ENCODE data around the gene GHDC.
"Not testable (repeated sequence)": the region's sequence is repeated elsewhere in the genome, so short reads cannot be mapped to it uniquely, and the experiment has no call there.

GHDC gene

DNA sequence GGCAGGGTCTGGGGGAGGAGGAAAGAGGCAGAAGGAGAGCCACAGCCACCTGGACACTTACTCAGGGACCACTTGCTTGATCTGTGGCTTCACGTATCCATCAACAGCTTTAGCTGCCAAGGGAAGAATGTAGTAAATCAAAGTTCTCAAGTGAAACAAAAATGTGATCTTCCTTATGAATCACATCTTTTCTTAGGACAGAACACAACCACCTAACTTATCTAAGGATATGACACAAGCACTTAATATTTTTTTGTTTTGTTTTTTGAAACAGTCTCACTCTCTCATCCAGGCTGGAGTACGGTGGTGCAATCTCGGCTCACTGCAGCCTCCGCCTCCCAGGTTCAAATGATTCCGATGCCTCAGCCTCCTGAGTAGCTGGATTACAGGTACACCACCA is 8.4 kb upstream of the GHDC start:
- DNase-seq, result no peak

DNA sequence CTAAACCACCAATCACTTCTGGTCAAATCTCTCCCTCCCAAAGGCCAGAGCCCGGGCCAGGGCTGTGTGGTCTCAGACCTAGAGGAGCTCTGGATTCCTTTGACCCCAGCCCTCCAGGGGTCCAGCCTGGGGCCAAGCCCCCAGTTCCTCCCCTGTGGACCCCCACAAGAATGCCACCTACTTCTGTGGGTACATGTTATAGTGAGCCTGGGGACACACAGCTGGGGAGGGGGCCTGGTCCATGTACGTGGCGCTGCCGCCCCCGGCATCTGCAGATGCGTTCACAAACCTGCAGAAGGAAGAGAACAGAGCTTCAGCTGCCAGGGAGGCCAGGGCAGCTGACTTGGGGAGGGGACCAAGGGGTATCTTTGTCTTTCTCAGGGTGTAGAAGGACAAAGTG is 7.9 kb upstream of the GHDC start:
- no peak for DNase-seq

DNA sequence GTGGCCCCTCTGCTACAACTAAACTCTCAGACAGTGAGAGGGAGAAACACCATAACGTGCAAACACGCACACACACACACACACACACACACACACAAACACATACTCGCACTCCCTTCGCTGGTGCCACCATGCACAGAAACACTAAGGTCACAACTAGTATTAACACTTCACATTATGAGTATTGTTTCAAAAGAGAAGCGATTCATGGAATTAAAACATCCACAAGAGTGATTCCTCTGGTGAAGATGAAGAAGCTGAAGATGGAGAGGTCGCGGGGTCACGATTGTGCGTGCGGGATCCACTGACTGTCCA is 7.1 kb upstream of the GHDC start:
- no peak for DNase-seq

DNA sequence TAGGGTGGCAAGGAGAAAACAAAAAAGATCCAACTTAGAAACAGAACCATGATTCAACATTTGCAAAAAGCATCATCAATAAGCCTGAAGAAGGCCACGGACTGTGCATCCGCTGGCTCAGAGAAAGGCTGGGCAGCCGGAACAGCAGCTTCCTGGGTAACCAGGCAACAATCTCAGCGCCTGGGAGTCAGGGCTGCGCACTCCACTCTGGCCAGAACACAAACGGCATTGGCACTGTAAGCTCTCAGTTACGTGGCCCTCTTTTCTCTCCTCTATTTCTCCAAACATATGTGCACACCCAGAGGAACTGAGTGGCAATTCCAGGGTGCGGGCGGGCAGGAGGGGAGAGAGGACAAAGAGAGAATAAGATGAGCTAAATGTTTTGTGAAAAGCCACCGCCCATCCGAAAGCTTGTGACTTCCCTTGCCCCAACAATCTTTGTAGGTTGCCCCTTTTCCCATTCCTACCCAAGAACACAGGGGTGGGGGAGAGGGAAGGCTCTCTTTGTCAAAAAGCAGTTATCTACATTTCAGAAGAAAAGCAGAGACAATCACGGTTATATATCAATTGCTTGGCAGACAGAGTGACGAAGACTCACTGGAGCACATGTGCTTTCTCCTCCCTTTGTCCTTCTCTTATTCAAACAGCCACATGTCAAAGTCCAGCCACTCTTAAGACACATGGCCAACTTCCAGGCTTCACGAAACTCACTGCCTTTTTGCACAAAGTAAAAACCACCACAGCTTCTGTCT is 6.6 kb upstream of the GHDC start:
- DNase-seq, result peak in 23 of 56 donors; percentile 2 to 52 (median 20)

DNA sequence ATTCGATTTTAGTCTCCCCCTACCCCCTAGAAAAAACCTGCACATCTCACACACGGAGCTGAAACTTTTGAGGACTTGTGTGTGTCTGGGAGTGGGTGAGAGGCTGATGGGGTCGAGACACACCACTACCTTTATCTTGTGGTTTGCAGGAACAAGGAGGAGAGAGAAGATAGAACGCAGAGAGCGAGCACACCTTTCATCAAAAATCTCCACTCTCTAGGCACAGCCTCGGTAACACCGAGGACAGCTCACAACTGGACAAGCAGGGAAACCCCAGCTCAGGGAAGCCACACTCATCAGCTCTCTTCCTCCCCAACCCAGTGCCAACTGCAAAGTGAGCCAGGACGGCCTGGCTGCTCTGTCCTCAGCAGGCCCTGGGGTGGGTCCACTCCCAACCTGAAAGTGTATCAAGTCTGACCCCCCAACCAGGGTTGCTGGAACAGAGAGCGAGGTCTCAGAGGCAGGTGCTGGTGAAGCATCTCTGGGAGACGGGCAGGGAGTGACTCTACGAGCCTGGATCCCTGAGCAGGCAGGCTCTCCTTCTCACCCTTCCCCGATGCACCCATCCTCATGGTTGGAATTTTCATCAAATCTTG is 5.2 kb upstream of the GHDC start:
- DNase-seq, result no peak

DNA sequence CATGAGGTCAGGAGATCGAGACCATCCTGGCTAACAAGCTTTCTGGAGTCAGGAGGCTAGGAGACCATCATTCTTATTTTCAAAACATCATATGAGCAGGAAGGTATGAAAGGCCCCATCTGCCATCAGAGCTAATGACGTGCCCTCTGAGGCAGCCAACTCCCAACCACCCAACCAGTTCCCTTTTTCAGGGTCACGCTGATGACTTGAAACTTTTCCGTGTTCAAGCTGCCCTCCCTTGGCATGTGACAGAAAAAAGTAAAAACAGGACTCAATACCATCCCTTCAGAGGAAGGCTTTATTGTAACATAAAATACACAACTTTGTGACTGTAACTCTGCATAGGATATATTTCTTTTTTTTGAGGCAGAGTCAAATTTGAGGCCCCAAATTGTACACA is 4.6 kb upstream of the GHDC start:
- no peak for DNase-seq

DNA sequence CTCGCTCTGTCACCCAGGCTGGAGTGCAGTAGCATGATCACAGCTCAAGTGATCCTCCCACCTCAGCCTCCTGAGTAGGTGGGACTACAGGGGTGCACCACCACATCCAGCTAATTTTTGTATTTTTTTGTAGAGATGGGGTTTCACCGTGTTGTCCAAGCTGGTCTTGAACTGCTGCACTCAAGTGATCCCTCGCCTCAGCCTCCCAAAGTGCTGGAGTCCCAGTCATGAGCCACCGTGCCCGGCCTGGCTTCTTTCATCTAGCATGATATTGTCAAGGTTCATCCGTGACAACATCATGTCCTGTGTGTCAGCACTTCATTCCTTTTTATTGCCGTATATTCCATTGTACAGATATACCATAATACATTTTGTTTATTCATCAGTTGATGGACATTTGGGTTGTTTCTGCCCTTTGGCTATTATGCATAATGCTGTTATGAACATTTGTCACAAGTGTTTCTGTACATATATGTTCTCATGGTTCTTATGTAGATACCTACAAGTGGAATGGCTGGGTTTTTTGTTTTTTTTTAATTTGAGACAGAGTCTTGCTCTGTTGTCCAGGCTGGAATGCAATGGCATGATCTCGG is 3.4 kb upstream of the GHDC start:
- DNase-seq, result no peak

DNA sequence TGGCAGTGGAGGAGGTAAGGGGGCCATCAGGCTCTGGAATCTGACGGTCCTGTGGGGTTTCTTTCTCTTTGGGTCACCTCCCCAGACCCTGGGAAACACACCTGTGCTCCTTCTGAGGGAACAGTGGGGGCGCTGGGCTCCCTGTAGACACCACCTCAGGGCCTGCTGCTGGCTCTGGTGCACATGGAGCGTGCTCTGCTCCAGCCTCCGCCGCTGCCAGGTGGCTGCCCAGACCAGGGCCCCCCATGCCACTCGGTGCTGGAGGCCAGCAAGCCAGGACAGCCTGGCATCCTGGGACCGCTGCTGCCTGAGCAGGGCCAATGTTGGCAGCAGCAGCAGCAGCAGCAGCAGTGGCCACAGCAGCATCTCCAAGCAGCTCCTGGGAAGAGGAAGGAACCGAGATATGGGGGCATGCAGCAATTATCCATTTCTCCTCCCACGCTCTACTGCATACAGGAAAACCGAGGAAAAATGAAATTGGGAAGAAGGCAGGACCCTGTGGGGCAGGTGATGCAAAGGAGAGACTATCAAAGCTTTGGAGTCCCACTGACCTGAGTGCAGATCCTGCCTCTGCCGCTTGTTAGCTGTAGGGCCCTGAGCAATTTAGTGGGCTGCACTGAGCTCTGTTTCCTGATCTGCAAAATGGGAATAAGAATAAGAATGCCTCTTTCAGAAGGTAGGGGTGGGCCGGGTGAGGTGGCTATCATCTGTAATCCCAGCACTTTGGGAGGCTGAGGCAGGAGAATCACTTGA is 902 bp downstream of the GHDC start:
- DNase-seq, result no peak

DNA sequence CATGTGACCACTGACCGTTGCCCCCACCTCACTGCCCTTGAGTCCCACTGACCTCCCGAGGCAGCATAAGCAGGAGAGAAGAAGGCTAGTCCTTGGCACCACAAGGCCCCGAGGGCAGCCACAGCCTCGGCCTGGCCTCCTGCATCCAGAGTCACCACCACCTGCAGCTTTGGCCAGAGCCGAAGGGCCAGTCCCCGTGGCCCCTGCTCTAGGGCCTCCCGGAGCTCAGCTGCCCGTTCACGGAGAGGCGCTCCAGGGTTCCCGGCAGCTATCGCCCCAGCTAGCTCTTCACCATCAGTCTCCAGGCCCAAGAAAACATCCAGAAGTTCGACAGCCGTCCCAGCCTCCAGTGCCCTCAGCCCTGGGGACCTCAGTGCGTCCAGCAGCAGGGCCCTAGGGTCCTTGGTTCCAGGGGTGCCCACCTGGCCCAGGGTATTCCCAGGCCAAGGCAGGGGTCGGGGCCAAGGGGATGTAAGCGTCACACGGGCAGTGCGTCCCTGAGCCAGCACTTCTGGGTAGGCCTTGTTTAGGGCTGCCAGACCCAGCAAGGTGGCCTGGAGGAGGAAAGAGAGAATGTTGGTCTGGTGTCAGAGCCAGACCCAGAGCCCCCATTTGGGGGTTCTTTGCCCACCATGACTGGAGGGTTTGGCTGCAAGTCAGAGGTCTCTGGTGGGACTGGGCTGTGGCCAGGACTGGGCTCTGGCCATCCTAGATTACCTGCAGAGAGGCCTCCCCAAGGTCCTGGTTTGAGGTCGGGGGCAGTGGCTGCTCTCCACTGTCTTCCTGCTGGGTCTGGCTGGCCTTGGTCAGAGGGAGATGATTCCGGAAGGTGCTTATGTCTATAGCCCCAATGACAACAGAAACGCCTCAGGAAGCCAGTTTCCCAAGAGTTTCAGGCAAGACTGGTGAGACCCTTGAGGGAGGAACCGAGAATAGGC is 1.8 kb downstream of the GHDC start:
- no peak for DNase-seq

DNA sequence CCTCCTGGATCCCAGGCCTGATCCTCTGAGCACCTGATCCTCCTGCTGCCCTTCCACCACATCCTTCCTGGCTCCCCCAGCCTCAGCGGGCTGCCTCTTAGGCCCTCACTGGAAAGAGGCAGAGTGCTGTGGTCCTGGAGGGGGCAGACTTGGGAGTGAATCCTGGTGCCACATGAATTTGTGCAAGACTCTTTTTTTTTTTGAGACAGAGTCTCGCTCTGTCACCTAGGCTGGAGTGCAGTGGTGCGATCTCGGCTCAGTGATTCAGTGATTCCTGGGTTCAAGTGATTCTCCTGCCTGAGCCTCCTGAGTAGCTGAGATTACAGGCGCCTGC is 3.1 kb downstream of the GHDC start:
- DNase-seq, result no peak

DNA sequence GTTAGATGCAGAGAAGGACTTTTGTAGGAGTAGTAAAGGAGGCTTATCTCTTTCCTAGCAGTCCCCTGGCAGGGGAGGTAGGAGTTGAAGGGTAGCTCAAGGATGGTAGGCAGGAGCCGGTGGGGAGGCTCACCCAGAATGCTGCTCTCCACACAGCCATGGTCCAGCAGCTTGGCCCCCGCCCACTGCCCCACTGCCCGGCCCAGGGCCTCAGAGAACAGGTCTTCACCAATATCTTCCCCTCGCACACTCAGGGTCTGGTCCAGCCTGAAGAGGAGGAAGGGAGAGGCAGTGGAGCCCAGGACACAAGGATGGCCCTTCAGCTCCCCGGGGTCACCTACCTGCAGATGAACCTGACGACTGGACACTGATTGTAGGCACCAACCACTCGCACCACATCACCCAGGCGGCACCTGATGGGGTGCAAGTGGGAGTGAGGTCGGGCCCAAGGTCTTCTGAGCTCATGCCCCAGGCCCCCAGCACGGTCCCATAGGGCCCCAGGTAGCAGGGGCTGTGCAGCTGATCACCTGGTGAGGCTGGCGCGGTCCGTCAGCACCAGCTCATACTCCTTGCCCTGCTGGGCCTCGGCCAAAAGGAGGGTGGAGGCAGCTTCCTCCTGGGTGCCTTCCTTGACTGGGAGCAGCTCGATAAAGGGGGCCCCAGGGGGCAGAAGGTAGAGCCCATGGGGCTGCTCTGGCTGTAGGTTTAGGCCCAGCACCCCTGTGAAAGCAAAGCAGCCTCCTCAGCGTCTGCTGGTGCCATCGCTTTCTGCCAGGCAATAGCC is 3.6 kb downstream of the GHDC start:
- no peak for DNase-seq

DNA sequence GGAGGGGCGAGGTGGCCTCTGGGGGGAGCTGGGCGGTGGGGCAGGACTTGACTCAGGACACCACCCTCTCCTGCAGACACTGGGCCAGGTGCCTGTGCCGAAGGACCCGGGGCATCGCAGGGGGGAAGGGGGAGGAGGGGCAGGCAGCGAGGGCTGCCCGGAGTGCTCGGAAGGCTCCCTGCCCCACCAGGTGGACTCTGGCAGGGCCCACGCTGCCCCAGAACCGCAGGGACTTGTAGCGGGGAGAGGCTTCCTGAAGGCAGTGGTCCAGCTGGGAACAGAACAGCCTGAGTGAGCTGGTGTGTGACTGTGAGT is 4.7 kb downstream of the GHDC start:
- DNase-seq, result no peak

DNA sequence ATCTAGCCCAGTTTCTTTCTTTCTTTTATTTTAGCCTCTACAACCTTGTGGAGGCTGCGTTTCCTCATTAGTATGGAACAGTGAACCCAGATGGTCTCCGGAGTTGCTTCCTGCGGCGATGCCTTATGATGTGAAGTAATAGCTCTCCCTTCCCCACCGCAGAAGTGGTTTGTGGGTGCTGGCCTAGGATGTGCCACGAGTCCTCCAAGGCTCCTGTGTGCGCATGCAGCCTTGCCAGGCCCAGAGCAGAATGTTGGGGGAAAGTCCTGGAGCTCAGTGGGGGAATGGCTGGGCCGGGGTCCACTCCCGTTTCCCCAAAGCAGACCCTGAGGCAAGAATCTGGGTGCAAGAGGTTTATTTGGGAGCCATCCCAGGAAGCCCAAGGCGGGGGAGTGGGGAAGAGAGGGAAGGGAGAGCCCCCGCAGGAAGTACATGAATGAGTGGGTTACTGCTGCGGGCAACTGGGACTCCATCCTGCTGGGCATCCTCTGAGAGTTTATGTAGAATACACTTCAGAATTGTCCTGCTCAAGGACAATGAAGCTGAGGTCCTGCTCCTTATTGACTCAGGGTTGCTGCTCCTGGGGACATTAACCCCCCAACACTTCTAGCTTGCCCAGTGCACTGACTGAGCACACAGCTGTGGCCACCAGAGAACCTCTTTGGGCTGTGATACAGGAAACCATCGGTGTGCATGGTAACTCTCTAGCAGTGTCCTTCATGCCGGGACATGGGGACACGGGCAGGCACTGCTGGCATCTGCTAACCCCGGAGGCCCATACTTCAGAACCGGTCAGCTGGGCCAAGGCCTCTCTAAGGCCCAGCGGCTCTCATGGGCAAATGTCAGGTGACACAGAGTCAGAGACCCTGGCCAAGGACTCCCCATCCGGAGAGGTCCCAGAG is 5.3 kb downstream of the GHDC start:
- no peak for DNase-seq

DNA sequence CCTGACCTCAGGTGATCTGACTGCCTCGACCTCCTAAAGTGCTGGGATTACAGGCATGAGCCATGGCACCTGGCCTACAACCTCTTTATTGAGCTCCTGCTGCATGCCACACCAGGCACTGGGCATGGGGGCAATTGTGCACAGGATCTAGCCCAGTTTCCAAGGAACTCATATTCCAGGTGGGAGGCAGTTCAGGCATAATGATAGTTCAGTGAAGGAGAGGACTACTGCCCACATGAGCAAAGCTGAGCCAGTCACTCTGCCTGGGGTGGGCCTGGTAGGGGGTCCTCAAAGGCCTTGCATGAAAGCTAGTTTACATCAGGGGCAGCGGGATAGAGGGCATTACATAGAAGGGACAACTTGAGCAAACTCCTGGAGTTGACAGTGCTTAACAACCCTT is 6.5 kb downstream of the GHDC start:
- DNase-seq, result no peak

DNA sequence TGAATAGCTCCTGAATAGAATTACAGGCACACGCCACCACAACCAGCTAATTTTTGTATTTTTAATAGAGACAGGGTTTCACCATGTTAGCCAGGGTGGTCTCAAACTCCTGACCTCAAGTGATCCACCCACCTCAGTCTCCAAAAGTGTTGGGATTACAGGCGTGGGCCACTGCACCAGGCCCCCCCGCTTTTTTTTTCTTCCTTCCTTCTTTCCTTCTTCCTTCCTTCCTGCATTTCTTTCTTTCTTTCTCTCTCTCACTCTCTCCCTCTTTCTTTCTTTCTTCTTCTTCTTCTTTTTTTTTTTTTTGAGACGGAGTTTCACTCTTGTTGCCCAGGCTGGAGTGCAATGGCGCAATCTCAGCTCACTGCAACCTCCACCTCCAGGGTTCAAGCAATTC is 8.1 kb downstream of the GHDC start:
- DNase-seq, result not testable (repeated sequence)

DNA sequence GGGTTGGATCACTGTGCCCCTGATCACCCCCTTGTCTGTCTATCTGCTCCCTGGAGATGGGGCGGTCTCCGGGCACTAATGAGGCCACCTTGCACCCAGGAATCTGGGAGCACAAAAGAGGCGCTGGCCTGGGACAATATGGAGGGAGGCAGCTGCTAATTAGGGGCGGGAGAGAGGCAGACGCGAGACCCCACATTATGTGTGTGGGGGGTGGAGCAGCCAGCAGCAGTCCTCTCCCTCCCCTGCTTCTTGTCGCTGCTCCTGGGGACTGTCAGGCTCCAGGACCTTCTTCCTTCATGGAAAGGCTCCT is 8.7 kb downstream of the GHDC start:
- no peak for DNase-seq

DNA sequence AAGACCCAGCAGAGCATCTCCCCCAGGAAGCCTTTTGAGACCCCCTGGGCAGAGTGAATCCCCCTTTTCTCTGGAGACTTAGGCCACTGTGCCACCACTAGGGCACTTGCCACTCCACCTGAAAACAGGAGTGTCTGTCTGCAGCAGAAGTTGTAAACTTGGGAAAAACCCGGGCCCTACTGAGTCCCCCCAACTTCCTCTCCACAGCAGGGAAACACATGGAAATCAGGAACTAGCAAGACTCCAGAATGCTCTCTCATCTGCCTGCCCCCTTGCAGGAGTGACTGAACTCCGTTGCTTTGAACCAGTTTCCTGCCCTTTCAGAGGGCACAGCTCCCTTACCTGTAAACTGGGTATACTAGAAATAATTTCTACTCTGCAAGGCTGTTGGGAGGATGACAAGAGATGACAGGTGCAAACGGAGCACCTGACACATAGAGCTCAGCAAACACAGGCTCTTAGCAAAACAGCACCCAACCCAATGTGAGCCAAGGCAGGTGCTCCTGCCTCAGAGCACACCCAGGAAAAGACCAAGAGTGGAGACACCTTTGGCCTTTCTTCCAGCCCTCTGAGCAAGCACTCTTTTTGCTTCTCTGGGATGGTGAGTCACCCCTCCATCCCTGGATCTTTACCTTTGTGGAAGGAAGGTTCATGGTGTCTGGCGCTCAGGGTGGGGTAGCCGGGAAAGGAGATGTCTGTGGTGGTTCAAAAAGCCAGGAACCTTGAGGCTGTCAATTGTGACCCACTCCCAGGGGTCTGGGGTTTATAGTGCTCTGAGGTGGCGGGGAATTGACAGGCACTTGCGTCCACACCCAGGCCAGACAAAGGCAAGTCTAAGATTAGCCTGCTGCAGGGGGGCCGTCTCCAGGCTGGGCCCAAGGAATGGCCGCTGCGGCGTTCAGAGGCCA is 9.3 kb downstream of the GHDC start, which contains the start of gene HCRT:
HCRT (minus strand) TSS at position 740 of the 908 bp plus-strand sequence; CDS start at position 653, 87 bp downstream.
- peak in 12 of 56 donors; percentile 9 to 49 (median 26) for DNase-seq

Data from nucleus accumbens (tissue), 56 donors.